Activated T-helper 2 cell treated with anti-CD3 and anti-CD28 coated beads, Interferon-gamma antibody, Interleukin-2, Interleukin-4, amounts not matched to agents 10 μg/mL and 5 μg/mL and 100 μg/mL, durations not matched to agents 14 hours and 24 hours and 36 hours (primary cell): ENCODE data around the gene ZNF423. TPM values are rescaled to one million over a fixed set of nuclear protein-coding genes. Genes with fewer than 3 reads are reported as not detected.
"Not testable (repeated sequence)": the region's sequence is repeated elsewhere in the genome, so short reads cannot be mapped to it uniquely, and the experiment has no call there.

Experiments
- DNase-seq: peaks from one replicate; pipeline ENCODE4 v3.0.0; 2021; ENCODE audit warnings: low spot score
- H3K27ac Mint-ChIP-seq: one replicate; pipeline ENCODE4 v1.8.0; 2021; ENCODE audit warnings: mixed read lengths
- H3K27me3 Mint-ChIP-seq: one replicate; pipeline ENCODE4 v1.8.0; 2021; ENCODE audit warnings: low read depth, mixed read lengths
- H3K36me3 Mint-ChIP-seq: one replicate; pipeline ENCODE4 v1.8.0; 2021; ENCODE audit warnings: low read depth, mixed read lengths
- H3K4me1 Mint-ChIP-seq: one replicate; pipeline ENCODE4 v1.8.0; 2021; ENCODE audit warnings: low read depth, mixed read lengths
- H3K4me3 Mint-ChIP-seq: one replicate; pipeline ENCODE4 v1.8.0; 2021; ENCODE audit warnings: low read depth, mild to moderate bottlenecking, moderate library complexity, mixed read lengths
- H3K9me3 Mint-ChIP-seq: one replicate; pipeline ENCODE4 v1.8.0; 2021; ENCODE audit warnings: mixed read lengths
- intact Hi-C: fragments of 100-400 bp; cut with micrococcal nuclease; formaldehyde crosslinking; loops from one replicate; pipeline ENCODE4 v1.15.1; 2023
- total RNA-seq: library from RNA; stranded (reverse); gene quantifications from 2 replicates; pipeline ENCODE4 v1.2.3, GENCODE V29; 2022

The ZNF423 gene
- total RNA-seq, 1 donor from 2014 or later: not detected

DNA sequence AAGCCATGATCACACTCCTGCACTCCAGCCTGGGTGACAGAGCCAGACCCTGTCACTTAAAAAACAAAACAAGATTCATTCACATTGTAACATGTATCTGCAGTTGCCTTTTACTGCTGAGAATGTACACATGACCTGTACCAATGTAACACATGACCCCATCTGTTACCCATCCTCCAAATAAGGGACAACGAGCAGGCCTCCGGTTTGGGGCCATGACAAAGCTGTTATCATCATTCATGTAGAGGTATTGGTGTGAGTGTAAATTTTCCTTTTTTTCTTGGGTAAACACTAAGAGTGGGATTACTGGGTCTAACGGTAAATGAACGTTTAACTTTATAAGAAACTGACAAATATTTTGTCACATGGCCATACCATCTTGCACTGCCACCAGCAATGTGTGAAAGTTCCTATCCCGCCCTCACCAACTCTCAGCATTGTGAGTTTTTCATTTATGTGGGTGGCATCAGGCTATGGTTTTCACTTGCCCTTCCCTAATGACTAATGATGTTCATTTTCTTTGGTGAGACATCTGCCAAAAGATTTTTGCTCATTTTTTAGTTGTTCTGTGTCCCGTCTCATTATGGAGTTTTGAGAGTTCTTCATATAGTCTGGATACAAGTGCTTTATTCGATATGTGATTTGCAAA, 336.8 kb downstream of the ZNF423 start:
- Mint-ChIP-seq H3K27me3 (peaks cover 2% of the 10 kb centered on the region), H3K36me3 (no peaks in the 10 kb centered on the region), H3K4me3 (no peak overlapping the region), H3K27ac (no peak overlapping the region), H3K4me1 (peaks cover 2% of the 10 kb centered on the region), H3K9me3 (no peaks in the 10 kb centered on the region)
- DNase-seq: no peak
- intact Hi-C loops: no loop called here

DNA sequence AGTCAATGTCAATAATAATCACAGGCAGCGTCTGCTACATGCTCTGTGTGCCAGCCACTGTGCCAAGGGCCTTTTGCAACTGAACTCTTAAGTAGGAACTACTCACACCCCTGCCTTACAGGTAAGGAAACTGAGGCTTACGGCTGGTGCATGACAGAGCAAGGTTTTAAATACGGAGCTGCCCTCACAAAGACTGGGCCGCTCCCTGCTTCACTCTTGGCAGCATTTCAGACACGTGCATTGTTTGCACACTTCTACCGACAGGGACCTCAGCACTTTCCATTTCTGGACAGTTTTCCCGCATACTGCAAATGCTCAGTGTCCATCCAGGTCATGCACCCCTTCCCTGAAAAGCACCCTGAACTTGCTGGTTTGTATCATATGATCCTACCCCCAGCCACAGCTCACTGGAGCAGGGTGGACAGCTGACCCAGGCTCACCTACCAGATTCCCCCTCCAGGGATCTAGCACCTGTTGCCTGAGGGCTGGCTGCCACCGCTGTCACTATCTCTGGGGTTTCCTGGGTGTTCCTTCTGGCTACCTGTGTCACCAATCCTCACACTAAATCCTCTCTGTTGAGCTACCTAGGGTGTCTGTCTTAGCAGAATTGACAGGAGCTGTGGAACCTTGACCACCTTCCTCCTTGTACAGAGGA, 339.4 kb downstream of the ZNF423 start:
- Mint-ChIP-seq H3K36me3 (no peaks in the 10 kb centered on the region), H3K4me1 (peaks cover 2% of the 10 kb centered on the region), H3K27me3 (peaks cover 2% of the 10 kb centered on the region), H3K27ac (no peak overlapping the region), H3K4me3 (no peak overlapping the region), H3K9me3 (no peaks in the 10 kb centered on the region)
- intact Hi-C loops: no loop called here
- no peak for DNase-seq

DNA sequence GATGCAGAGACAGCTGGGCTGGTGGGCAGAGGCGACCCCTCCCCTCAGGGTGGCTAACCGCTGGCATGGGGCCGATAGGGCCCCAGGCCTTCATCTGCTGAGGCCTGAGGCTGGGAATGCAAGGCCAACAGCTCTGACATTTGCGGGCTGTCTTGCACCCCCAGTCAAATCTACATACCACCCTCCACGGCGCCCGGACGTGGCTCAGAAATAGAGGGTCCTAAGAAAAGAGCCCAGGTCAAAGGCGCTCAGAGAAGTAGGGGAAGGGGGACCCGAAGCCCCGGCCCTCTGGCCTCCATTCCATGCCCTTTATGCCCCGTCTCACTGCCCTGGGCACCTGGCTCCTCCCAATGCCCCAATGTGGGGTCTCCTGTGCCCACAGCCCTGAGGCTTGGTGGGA, 340.1 kb downstream of the ZNF423 start:
- intact Hi-C loops: no loop called here
- no peak for DNase-seq

DNA sequence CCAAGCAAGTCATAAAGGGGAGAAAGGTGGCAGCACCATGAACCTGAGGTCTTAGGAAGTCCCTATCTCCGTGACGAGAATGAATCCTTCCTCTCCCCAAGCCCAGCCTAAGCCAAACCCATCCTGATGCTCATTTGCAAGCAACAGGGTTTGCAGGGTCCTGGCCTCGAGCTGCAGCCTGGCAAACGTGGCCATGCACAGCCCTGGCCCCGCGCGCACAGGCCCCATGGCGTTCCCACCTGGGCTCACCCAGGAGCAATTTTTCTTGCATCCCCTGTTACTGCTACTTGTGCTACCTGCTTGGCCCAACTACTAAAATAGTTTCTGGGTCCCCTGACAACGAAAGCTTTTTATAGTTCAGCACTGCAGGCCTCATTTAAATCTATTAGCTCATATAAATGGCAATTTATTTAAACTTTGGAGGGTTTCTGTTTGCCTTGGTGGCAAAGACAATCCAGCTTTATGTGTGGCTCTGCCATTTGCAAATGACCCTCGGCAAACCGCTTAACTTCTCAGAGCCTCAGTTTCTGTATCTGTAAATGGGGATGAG, 340.8 kb downstream of the ZNF423 start:
- peaks cover 2% of the 10 kb centered on the region for H3K27me3 Mint-ChIP-seq
- DNase-seq: no peak

More for the DNA sequence above, 340.1 kb downstream of the ZNF423 start:
- peaks cover 2% of the 10 kb centered on the region for H3K27me3 Mint-ChIP-seq
- no peaks in the 10 kb centered on the region for H3K36me3 Mint-ChIP-seq
- H3K27ac Mint-ChIP-seq: no peak overlapping the region
- no peak overlapping the region for H3K4me3 Mint-ChIP-seq
- peaks cover 2% of the 10 kb centered on the region for H3K4me1 Mint-ChIP-seq
- no peaks in the 10 kb centered on the region for H3K9me3 Mint-ChIP-seq

DNA sequence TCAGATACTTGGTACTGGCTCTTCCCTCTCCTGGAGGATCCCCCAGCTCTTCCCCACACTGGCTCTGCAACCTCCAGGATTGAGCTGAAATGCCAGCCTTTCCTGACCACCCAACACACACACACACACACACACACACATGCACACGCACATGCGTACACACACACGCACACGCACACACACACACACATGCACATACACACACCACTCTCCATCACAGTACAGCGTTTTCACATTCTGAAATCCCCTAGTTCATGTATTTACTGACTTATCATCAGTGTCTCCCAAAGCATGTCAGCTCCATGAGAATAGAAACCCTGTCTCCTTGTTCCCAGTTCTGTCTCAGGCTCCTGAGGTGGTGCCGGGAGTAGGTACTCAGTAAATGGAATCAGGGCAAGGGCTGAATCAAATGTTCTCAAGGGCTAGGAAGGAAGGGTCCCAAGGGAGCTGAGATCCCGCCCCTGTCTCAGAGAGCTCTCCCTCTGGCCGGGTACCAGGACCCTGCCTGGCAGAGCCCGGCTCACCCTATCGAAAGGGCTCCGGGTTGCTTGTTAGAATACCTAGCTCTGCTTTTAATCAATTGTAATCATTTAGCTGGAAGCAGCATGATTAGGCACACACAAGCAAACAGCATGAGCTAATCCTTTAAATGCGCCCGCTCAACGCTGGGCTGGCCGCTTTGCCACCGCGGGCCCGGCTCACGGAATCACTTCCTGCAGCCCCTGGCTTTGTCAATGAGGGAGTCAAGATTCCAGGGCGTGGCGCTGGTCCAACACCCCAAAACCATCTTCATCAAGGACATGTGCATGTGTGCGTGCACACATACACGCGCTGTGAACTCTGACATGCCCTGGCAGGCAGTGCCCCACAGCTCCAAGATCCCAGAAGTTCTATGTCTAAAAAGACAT, 341.6 kb downstream of the ZNF423 start:
- Mint-ChIP-seq H3K9me3 (no peaks in the 10 kb centered on the region), H3K36me3 (no peaks in the 10 kb centered on the region), H3K27me3 (no peaks in the 10 kb centered on the region), H3K27ac (no peak overlapping the region), H3K4me1 (peaks cover under 1% of the 10 kb centered on the region), H3K4me3 (no peak overlapping the region)
- intact Hi-C loops: no loop called here
- DNase-seq: no peak

More for the DNA sequence above, 340.8 kb downstream of the ZNF423 start:
- intact Hi-C loops: no loop called here
- H3K9me3 Mint-ChIP-seq: no peaks in the 10 kb centered on the region
- H3K4me3 Mint-ChIP-seq: no peak overlapping the region
- H3K36me3 Mint-ChIP-seq: no peaks in the 10 kb centered on the region
- H3K4me1 Mint-ChIP-seq: peaks cover 2% of the 10 kb centered on the region
- no peak overlapping the region for H3K27ac Mint-ChIP-seq

DNA sequence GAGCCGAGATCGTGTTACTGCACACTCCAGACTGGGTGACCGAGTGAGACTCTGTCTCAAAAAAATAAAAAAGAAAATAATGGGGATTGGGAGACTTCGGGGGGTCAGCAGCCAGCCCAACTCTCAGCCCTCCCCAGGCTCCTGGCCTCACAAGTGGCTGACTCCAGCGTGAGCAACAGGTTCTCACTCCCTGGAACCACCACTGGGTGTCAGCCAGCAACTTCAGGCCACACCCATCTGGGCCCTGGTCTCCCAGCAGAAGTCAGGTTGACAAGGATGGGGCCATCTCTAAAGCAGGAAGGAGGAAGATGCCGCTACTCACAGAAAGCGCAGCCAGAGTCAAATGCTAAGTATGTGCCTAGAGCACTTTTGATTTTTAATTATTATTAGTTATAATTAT, 342.9 kb downstream of the ZNF423 start:
- intact Hi-C loops: no loop called here
- DNase-seq: no peak
- H3K27me3 Mint-ChIP-seq: no peaks in the 10 kb centered on the region

DNA sequence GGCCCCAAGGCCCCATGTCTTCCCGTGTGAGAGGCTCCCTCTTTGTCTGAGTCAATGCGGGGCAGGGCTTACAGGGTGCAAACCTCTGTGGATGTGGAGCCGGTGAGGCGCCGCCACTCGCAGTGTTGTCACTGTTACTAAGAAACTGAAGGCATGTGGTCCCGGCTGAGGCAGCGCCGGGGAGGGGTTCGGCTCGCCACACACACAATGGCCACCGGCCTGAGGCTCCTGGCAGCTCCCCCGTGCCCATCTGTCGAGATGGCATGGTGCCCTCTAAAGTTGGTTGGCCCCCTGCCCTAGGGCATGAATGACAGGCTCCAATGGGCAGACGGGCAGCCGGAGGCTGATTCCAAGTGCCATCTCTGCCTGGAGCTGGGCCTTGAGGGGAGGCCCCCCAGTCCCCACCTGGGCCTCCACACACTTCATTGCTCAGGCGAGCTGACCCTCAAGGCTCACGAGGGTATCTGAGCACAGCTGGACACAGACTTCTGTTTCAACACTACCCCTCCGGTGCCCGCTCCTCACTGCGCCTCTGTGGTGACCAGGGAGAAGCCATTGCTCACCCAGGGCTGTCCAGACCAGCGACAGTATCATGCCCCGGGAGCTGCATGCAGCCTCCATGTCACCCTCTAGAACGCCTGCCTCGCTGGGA, 345.1 kb downstream of the ZNF423 start:
- Mint-ChIP-seq H3K27me3 (no peaks in the 10 kb centered on the region), H3K4me3 (no peak overlapping the region)
- intact Hi-C loops: no loop called here

More for the DNA sequence above, 342.9 kb downstream of the ZNF423 start:
- Mint-ChIP-seq H3K9me3 (no peaks in the 10 kb centered on the region), H3K4me1 (no peaks in the 10 kb centered on the region), H3K27ac (no peak overlapping the region), H3K36me3 (no peaks in the 10 kb centered on the region), H3K4me3 (no peak overlapping the region)

DNA sequence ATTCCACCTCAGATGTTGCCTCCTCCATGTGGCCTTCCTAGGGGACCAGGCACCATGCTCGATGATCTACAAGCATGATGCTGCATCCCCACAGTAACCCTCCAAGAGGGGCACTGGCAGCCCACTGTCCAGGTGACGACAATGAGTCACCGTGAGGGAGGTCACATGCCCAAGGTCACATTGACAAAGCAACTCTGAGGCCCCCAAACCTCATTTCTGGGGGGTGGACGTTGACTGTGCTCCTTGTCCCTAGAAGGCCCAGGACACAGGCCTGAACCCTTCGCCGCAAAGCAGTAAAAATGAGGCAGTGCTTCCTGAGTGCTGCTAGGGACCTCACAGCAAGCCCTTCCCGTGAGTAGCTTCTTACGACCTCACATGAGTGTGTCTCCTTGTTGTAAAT, 345.8 kb downstream of the ZNF423 start:
- no peak overlapping the region for H3K4me3 Mint-ChIP-seq
- H3K27ac Mint-ChIP-seq: no peak overlapping the region
- no peaks in the 10 kb centered on the region for H3K36me3 Mint-ChIP-seq
- DNase-seq: no peak
- H3K9me3 Mint-ChIP-seq: no peaks in the 10 kb centered on the region
- intact Hi-C loops: no loop called here
- no peaks in the 10 kb centered on the region for H3K27me3 Mint-ChIP-seq
- no peaks in the 10 kb centered on the region for H3K4me1 Mint-ChIP-seq

More for the DNA sequence above, 345.1 kb downstream of the ZNF423 start:
- H3K36me3 Mint-ChIP-seq: no peaks in the 10 kb centered on the region
- DNase-seq: no peak
- no peaks in the 10 kb centered on the region for H3K9me3 Mint-ChIP-seq
- no peak overlapping the region for H3K27ac Mint-ChIP-seq
- no peaks in the 10 kb centered on the region for H3K4me1 Mint-ChIP-seq

DNA sequence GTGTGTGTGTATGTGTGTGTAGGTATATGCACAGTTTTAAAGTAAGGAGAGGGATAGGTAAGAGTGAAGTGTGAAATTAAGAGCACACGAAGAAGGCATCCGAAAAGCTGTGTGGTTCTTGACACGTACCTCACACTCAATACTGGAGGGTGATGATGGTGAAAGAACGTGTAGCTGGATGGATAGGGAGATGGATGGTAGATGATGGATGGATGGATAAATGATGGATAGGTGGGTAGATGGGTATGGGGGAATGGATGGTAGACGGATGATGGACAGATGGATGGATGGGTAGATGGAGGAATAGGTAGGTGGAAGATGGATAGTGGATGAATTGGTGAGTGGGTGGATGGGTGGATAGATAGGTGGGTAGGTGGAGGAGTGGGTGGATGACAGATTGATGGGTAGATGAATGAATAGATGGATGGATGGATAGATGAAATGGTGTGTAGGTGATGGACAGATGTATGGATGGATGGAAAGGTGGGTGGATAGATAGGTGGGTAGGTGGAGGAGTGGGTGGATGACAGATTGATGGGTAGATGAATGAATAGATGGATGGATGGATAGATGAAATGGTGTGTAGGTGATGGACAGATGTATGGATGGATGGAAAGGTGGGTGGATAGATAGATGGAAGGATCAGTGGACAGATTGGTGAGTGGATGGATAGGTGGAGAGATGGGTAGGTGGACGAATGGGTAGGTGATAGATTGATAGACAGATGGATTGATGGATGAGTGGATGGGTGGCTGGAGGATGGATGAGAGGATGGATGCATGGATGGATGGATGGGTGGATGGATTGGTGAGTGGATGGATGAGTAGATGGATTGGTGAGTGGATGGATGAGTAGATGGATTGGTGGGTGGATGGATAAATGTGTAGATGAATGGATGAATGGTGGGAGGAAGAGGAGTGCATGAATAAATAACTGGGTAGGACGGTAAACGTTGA, 349.6 kb downstream of the ZNF423 start:
- DNase-seq, intact Hi-C loops, H3K9me3 Mint-ChIP-seq, H3K27ac Mint-ChIP-seq, H3K27me3 Mint-ChIP-seq, H3K4me3 Mint-ChIP-seq, H3K4me1 Mint-ChIP-seq, H3K36me3 Mint-ChIP-seq: not testable (repeated sequence)

DNA sequence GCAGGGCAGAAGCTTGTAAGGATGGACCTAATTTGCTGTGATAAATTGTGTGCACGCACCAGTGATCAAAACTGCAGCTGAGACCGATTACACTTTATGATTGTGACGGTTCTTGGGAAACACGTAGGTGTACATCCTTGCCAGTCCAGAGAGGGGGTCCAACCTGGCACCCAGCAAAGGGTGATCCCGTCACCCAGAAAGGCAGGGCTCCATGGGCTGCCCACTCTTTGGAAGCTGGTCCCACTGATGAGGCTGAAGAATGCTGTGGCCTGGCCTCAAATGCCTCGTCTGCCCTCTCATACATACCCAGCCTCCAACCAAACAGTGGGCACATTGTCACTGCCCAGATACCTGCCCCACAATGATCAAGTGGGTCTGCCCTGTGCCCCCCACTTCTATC, 350.4 kb downstream of the ZNF423 start:
- Mint-ChIP-seq H3K4me3 (no peak overlapping the region), H3K36me3 (no peaks in the 10 kb centered on the region), H3K4me1 (peaks cover 1% of the 10 kb centered on the region)

DNA sequence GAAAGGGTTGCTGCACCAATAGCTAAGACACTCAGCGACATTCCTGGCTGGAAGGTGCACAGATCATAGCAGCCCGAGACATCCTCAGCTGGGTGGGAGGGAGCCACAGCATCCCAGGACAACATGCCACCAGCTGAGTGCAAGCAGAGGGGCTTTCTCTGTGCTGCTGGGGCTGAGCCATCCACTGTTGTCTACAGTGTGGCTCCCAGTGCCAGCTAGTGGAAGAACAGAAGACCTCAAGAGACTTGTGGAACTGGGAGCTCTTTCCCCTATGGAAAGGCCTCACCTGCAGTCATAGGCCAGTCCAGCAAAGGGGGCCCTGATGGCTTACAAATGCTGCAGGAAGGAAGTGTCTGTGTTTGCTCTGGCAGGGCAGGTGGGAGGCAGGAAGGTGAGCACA, 351.3 kb downstream of the ZNF423 start:
- H3K4me1 Mint-ChIP-seq: peaks cover 1% of the 10 kb centered on the region
- H3K27ac Mint-ChIP-seq: no peak overlapping the region
- DNase-seq: no peak
- H3K4me3 Mint-ChIP-seq: no peak overlapping the region
- intact Hi-C loops: no loop called here
- H3K9me3 Mint-ChIP-seq: no peaks in the 10 kb centered on the region
- H3K36me3 Mint-ChIP-seq: no peaks in the 10 kb centered on the region
- no peaks in the 10 kb centered on the region for H3K27me3 Mint-ChIP-seq

More for the DNA sequence above, 350.4 kb downstream of the ZNF423 start:
- no peaks in the 10 kb centered on the region for H3K27me3 Mint-ChIP-seq
- H3K27ac Mint-ChIP-seq: no peak overlapping the region
- H3K9me3 Mint-ChIP-seq: no peaks in the 10 kb centered on the region
- DNase-seq: no peak
- intact Hi-C loops: no loop called here

DNA sequence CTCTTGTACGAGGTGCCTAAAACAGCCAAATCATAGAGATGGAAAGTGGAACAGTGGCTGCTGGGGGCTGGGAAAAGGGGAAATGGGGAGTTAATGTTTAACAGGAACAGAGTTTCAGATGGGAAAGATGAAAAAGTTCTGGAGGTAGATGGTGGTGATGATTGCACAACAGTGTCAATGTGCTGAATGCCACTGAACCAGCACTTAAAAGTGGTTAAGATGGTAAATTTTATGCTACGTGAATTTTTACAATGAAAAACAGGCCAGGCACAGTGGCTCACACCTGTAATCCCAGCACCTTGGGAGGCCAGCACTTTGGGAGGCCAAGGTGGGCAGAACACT, 351.9 kb downstream of the ZNF423 start:
- no peaks in the 10 kb centered on the region for H3K9me3 Mint-ChIP-seq
- no peak overlapping the region for H3K27ac Mint-ChIP-seq
- DNase-seq: no peak
- intact Hi-C loops: no loop called here
- no peak overlapping the region for H3K4me3 Mint-ChIP-seq
- H3K27me3 Mint-ChIP-seq: no peaks in the 10 kb centered on the region
- H3K36me3 Mint-ChIP-seq: no peaks in the 10 kb centered on the region
- H3K4me1 Mint-ChIP-seq: peaks cover 1% of the 10 kb centered on the region
